ENCODE measurements around the gene CEBPG. TPM values are rescaled to one million over a fixed set of nuclear protein-coding genes. Genes with fewer than 3 reads are reported as not detected.
A peak's percentile ranks its signal among the peaks of the same experiment; 100 is the strongest.

The CEBPG gene
- total and polyA plus RNA-seq, 9 of the 15 experiments (the other 6 are each of a cell fraction or from before 2014, with no cell fraction given): 9.5 to 34.9 (median 30.9) TPM

GRCh38 chr19:33350538-33351309, 22.8 kb upstream of the CEBPG start:
- intact Hi-C loops (cut with micrococcal nuclease) (no loop called here), in situ Hi-C loops (cut with MboI) (no loop called here)
- FAIRE-seq (no peak), DNase-seq (ENCODE audit: extremely low read depth in 1 of 4, low spot score in 3 of 4) (no peak), ATAC-seq (no peak)
- BruUV-seq (replicated peaks): no TSS peak
- WGBS (ENCODE audit: insufficient coverage, low coverage, missing lambda C conversion rate): under 1% methylated on average over 10 of the region's 12 CpGs
- CTCF ChIA-PET (ENCODE audit: low intra/inter-chr PET ratio): no interaction called here
- Histone ChIP-seq H3K9me3 (replicated peaks; ENCODE audit: control insufficient read depth, insufficient read depth, low read depth, low read length) (no peaks in the 10 kb centered on the region), H3K9ac (ENCODE audit: insufficient read depth in 1 of 2, low read depth in 2 of 2, low read length in 2 of 2) (no peak overlapping the region), H3K79me2 (ENCODE audit: control insufficient read depth, insufficient read depth, low read length) (no peaks in the 10 kb centered on the region), H3K4me1 (replicated peaks in 1 of 2; ENCODE audit: control insufficient read depth in 2 of 2, insufficient read depth in 2 of 2, low read length in 2 of 2) (peaks cover 0 to 7% of the 10 kb centered on the region in 2 experiments; a peak in 1 of 5 replicates), H3K27me3 (ENCODE audit: control insufficient read depth in 2 of 2, insufficient read depth in 2 of 2, low read length in 2 of 2) (peaks cover 12 to 25% of the 10 kb centered on the region in 2 experiments), H3K4me3 (no peak overlapping the region), H3K9me1 (ENCODE audit: control insufficient read depth, insufficient read depth, low read length) (no peaks in the 10 kb centered on the region), H3K36me3 (ENCODE audit: control insufficient read depth, insufficient read depth, low read length) (no peaks in the 10 kb centered on the region), H4K20me1 (replicated peaks; ENCODE audit: control insufficient read depth, insufficient read depth, low read length) (no peaks in the 10 kb centered on the region), H2AFZ (ENCODE audit: low read depth, low read length) (no peak overlapping the region), H3K4me2 (ENCODE audit: insufficient read depth, low read length) (no peak overlapping the region), H3K27ac (ENCODE audit: extremely low read depth, low read depth, low read length) (no peak overlapping the region)
- POLR2A ChIA-PET: no interaction called here
- no peak for TF ChIP-seq L3MBTL2 (IDR thresholded peaks at IDR 0.05)
- TF ChIP-seq CEBPG (CRISPR knock-in tag; IDR thresholded peaks at IDR 0.05): no peak
- peak in 1 of 2 experiments; percentile 42; a peak in 1 of 4 replicates for TF ChIP-seq CEBPG (tag; conservative IDR thresholded peaks at IDR 0.05 in 1 of 2, IDR thresholded peaks at IDR 0.05 in 1 of 2)

- 0% methylated on average over 2 of the region's 2 CpGs for WGBS (ENCODE audit: insufficient coverage, low coverage, missing lambda C conversion rate)
- no peak for ATAC-seq
These were observed 18.0 kb upstream of the CEBPG start for GRCh38 chr19:33355535-33355934.

More at GRCh38 chr19:33355535-33355934, 18.0 kb upstream of the CEBPG start:
- H2AFZ ChIP-seq (ENCODE audit: low read depth, low read length): no peak overlapping the region
- no peak for DNase-seq (ENCODE audit: extremely low read depth in 1 of 4, low spot score in 3 of 4)
- H3K36me3 ChIP-seq (ENCODE audit: control insufficient read depth, insufficient read depth, low read length): no peaks in the 10 kb centered on the region
- in situ Hi-C loops (cut with MboI): no loop called here
- H3K27ac ChIP-seq (ENCODE audit: extremely low read depth, low read depth, low read length): no peak overlapping the region
- H3K9me3 ChIP-seq (replicated peaks; ENCODE audit: control insufficient read depth, insufficient read depth, low read depth, low read length): no peaks in the 10 kb centered on the region
- H3K9ac ChIP-seq (ENCODE audit: insufficient read depth in 1 of 2, low read depth in 2 of 2, low read length in 2 of 2): no peak overlapping the region
- no peak overlapping the region for H3K4me3 ChIP-seq
- TF ChIP-seq TRIM28 (IDR thresholded peaks at IDR 0.05) (peak; percentile 86), FOXK1 (CRISPR knock-in tag; IDR thresholded peaks at IDR 0.05; ENCODE audit: borderline replicate concordance) (no peak), CBX5 (IDR thresholded peaks at IDR 0.05; ENCODE audit: borderline replicate concordance, low read depth) (peak; percentile 41; the same call in 1 of the 2 replicates), ETV1 (tag; conservative IDR thresholded peaks at IDR 0.05; ENCODE audit: low read depth) (no peak), VEZF1 (CRISPR knock-in tag; IDR thresholded peaks at IDR 0.05) (no peak)
- no peak overlapping the region for H3K4me2 ChIP-seq (ENCODE audit: insufficient read depth, low read length)
- peaks cover 12 to 13% of the 10 kb centered on the region in 2 experiments for H3K27me3 ChIP-seq (ENCODE audit: control insufficient read depth in 2 of 2, insufficient read depth in 2 of 2, low read length in 2 of 2)
- no peaks in the 10 kb centered on the region for H3K9me1 ChIP-seq (ENCODE audit: control insufficient read depth, insufficient read depth, low read length)
- CTCF ChIA-PET (ENCODE audit: low intra/inter-chr PET ratio): no interaction called here
- no peaks in the 10 kb centered on the region for H3K4me1 ChIP-seq (replicated peaks in 1 of 2; ENCODE audit: control insufficient read depth in 2 of 2, insufficient read depth in 2 of 2, low read length in 2 of 2)
- POLR2A ChIA-PET: no interaction called here
- BruUV-seq (replicated peaks): no TSS peak
- FAIRE-seq: no peak
- intact Hi-C loops (cut with micrococcal nuclease): no loop called here
- no peaks in the 10 kb centered on the region for H4K20me1 ChIP-seq (replicated peaks; ENCODE audit: control insufficient read depth, insufficient read depth, low read length)
- no peaks in the 10 kb centered on the region for H3K79me2 ChIP-seq (ENCODE audit: control insufficient read depth, insufficient read depth, low read length)

Measured in K562 (cell line).